Nephron (organoid): ENCODE data around the gene SLN.

Source experiments
- H3K27ac Mint-ChIP-seq, 3 experiments: 2 replicates each; pipeline ENCODE4 v1.8.0; 2020; ENCODE audit warnings: mixed read lengths in 3 of 3, mild to moderate bottlenecking in 2 of 3, moderate library complexity in 1 of 3
- H3K27me3 Mint-ChIP-seq: 2 replicates; pipeline ENCODE4 v1.8.0; 2021; ENCODE audit warnings: low read depth, mild to moderate bottlenecking, moderate library complexity, mixed read lengths
- H3K36me3 Mint-ChIP-seq: 2 replicates; pipeline ENCODE4 v1.8.0; 2020; ENCODE audit warnings: low read depth, mixed read lengths
- H3K4me1 Mint-ChIP-seq: 2 replicates; pipeline ENCODE4 v1.8.0; 2020; ENCODE audit warnings: mixed read lengths
- H3K4me3 Mint-ChIP-seq, 3 experiments: 2 replicates each; pipeline ENCODE4 v1.8.0; 2020; ENCODE audit warnings: mild to moderate bottlenecking in 3 of 3, mixed read lengths in 3 of 3, moderate library complexity in 2 of 3
- H3K9me3 Mint-ChIP-seq: 2 replicates; pipeline ENCODE4 v1.8.0; 2020; ENCODE audit warnings: mixed read lengths
- CTCF ChIP-seq, 3 experiments: fragments of 200-600 bp; sonication (generic); IDR thresholded peaks; one replicate each; pipeline ENCODE4 v1.5.0; 2021; ENCODE audit warnings: antibody characterized with exemption in 3 of 3; ENCODE audit not compliant: unreplicated experiment in 3 of 3

Gene SLN

GRCh38 chr11:107740271-107740670 is 28.4 kb upstream of the SLN start:
- Mint-ChIP-seq H3K4me1 (peaks cover 38% of the 10 kb centered on the region), H3K36me3 (no peaks in the 10 kb centered on the region), H3K27me3 (no peaks in the 10 kb centered on the region), H3K4me3 (no peak overlapping the region), H3K27ac (no peak overlapping the region), H3K9me3 (peaks cover 29% of the 10 kb centered on the region)
- no peak for TF ChIP-seq CTCF (IDR thresholded peaks at IDR 0.05; ENCODE audit: unreplicated experiment in 3 of 3)

- H3K9me3 Mint-ChIP-seq = peaks cover 34% of the 10 kb centered on the region
- TF ChIP-seq CTCF (IDR thresholded peaks at IDR 0.05; ENCODE audit: unreplicated experiment in 3 of 3) = no peak
- no peak overlapping the region for H3K4me3 Mint-ChIP-seq
- H3K27ac Mint-ChIP-seq = no peak overlapping the region
- H3K4me1 Mint-ChIP-seq = peaks cover 13% of the 10 kb centered on the region
- H3K36me3 Mint-ChIP-seq = no peaks in the 10 kb centered on the region
- H3K27me3 Mint-ChIP-seq = no peaks in the 10 kb centered on the region
Observed at GRCh38 chr11:107736546-107736945, 24.7 kb upstream of the SLN start.

GRCh38 chr11:107733518-107733917 is 21.7 kb upstream of the SLN start:
- Mint-ChIP-seq H3K9me3 (peaks cover 12% of the 10 kb centered on the region), H3K27ac (no peak overlapping the region), H3K4me1 (peaks cover 11% of the 10 kb centered on the region), H3K4me3 (peak overlapping the region in 1 of 3 experiments; percentile 61), H3K27me3 (no peaks in the 10 kb centered on the region), H3K36me3 (no peaks in the 10 kb centered on the region)
- no peak for TF ChIP-seq CTCF (IDR thresholded peaks at IDR 0.05; ENCODE audit: unreplicated experiment in 3 of 3)

GRCh38 chr11:107732689-107733051 is 20.8 kb upstream of the SLN start:
- Mint-ChIP-seq H3K27ac (no peak overlapping the region), H3K36me3 (no peaks in the 10 kb centered on the region), H3K9me3 (peaks cover 10% of the 10 kb centered on the region), H3K27me3 (no peaks in the 10 kb centered on the region), H3K4me1 (peaks cover 11% of the 10 kb centered on the region), H3K4me3 (peak overlapping the region in 1 of 3 experiments; percentile 61)
- TF ChIP-seq CTCF (IDR thresholded peaks at IDR 0.05; ENCODE audit: unreplicated experiment in 3 of 3) = no peak

DNA sequence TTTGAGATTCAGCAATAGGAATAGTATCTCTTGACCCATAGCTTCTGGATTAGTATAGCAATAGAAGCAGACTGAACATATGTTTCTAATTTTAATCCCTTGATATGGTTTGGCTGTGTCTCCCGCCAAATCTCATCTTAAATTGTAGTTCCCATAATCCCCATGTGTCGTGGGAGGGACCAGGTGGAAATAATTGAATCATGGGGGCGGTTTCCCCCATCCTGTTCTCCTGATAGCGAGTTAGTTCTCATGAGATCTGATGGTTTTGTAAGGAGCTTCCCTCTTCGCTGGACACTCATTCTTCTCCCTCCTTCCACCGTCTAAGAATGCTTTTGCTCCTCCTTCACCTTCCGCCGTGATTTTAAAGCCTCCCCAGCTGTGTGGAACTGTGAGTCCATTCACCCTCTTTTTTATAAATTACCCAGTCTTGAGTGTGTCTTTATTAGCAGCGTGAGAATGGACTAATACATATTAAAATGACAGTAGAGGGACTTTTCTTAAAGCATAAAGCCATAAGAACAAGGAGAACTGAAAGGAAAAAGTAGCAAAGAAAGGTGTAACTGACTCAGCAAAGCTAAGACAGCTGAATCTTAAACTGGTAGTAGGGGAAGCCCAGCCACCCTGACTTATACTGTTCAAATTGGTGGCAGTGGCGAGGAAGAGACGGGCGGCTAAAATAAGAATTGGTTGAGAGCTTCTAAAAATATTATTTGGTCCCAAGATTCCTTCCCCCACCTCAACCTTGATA is 20.3 kb upstream of the SLN start:
- Mint-ChIP-seq H3K27ac (peak overlapping the region in 1 of 3 experiments; percentile 9), H3K9me3 (peaks cover 10% of the 10 kb centered on the region), H3K27me3 (no peaks in the 10 kb centered on the region), H3K4me3 (peak overlapping the region in 1 of 3 experiments; percentile 61), H3K4me1 (peaks cover 11% of the 10 kb centered on the region), H3K36me3 (no peaks in the 10 kb centered on the region)
- no peak for TF ChIP-seq CTCF (IDR thresholded peaks at IDR 0.05; ENCODE audit: unreplicated experiment in 3 of 3)

DNA sequence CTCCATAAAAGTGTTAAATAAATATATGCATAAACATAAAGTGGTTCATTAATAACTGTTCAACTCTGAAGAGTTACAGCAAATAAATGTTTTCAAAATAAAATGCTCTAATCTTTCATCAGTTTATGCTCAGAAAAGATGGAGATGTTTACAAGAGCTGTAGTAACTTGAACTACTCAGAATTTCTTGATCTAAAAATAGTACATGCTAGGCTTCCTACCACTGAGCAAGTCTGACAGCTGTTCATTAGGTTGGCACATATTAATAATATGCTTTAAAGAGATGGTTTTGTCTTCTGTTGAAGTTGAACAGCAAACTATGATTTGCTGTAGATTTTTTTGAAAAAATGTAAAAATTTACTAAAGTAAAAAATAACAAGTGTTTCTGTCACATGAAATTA is 10.8 kb upstream of the SLN start:
- Mint-ChIP-seq H3K4me1 (peaks cover 40% of the 10 kb centered on the region), H3K4me3 (no peak overlapping the region), H3K36me3 (no peaks in the 10 kb centered on the region), H3K9me3 (no peaks in the 10 kb centered on the region), H3K27me3 (peaks cover 3% of the 10 kb centered on the region), H3K27ac (peak overlapping the region in 1 of 3 experiments; percentile 17)
- no peak for TF ChIP-seq CTCF (IDR thresholded peaks at IDR 0.05; ENCODE audit: unreplicated experiment in 3 of 3)
